Astrocyte of the cerebellum (primary cell): ENCODE results near the gene SGCA.

ENCODE experiments used
- DNase-seq: peaks from one replicate; pipeline ENCODE4 v3.0.0-alpha.2; 2011; ENCODE audit warnings: low read depth
- H3K4me3 ChIP-seq: 2 replicates; pipeline ENCODE4 v1.5.1; 2011; ENCODE audit warnings: mild to moderate bottlenecking, low read depth, low read length, moderate library complexity
- CTCF ChIP-seq: IDR thresholded peaks from 2 replicates; pipeline ENCODE4 v1.5.1; 2012; ENCODE audit warnings: low read length, low read depth, moderate library complexity, mild to moderate bottlenecking; ENCODE audit errors: missing control alignments
- in situ Hi-C: cut with HindIII; loops from 2 replicates; pipeline ENCODE4 v1.10.0; 2017; ENCODE audit warnings: low sequenced_read_pairs

SGCA gene

GRCh38 chr17:50214976-50215760 lies 49.4 kb downstream of the SGCA start:
- no peak for DNase-seq
- no peak for TF ChIP-seq CTCF
- no peak overlapping the region for H3K4me3 ChIP-seq
- in situ Hi-C loops: no loop called here

- in situ Hi-C loops: no loop called here
- no peak for TF ChIP-seq CTCF
- DNase-seq: no peak
- no peak overlapping the region for H3K4me3 ChIP-seq
Observed at GRCh38 chr17:50217591-50217990, 51.8 kb downstream of the SGCA start.

- DNase-seq: no peak
- H3K4me3 ChIP-seq: no peak overlapping the region
- in situ Hi-C loops: no loop called here
- no peak for TF ChIP-seq CTCF
Observed at GRCh38 chr17:50218071-50218759, 52.4 kb downstream of the SGCA start.

- no peak overlapping the region for H3K4me3 ChIP-seq
- no peak for TF ChIP-seq CTCF
- in situ Hi-C loops: no loop called here
- peak; percentile 96 for DNase-seq
Observed at GRCh38 chr17:50218771-50219315, 53.0 kb downstream of the SGCA start.

GRCh38 chr17:50219342-50219741 lies 53.5 kb downstream of the SGCA start:
- TF ChIP-seq CTCF: no peak
- in situ Hi-C loops: no loop called here
- DNase-seq: peak; percentile 82

GRCh38 chr17:50219939-50220465 lies 54.2 kb downstream of the SGCA start:
- DNase-seq: no peak
- H3K4me3 ChIP-seq: peak overlapping the region; percentile 7
- no peak for TF ChIP-seq CTCF
- in situ Hi-C loops: no loop called here

More at GRCh38 chr17:50219342-50219741, 53.5 kb downstream of the SGCA start:
- peak overlapping the region; percentile 7 for H3K4me3 ChIP-seq
